ENCODE measurements around the gene GPR4. TPM values are rescaled to one million over a fixed set of nuclear protein-coding genes. Genes with fewer than 3 reads are reported as not detected.

GPR4 gene
- total RNA-seq, 4 donors from 2014 or later: 2.0 to 10.4 (median 5.9) TPM

- no peak for TF ChIP-seq CTCF (IDR thresholded peaks at IDR 0.05; ENCODE audit: low read depth)
These were observed 41.3 kb upstream of the GPR4 start for GRCh38 chr19:45643024-45643926.

- TF ChIP-seq CTCF (IDR thresholded peaks at IDR 0.05; ENCODE audit: low read depth): no peak
These were observed 39.5 kb upstream of the GPR4 start for GRCh38 chr19:45641274-45642105.

DNA sequence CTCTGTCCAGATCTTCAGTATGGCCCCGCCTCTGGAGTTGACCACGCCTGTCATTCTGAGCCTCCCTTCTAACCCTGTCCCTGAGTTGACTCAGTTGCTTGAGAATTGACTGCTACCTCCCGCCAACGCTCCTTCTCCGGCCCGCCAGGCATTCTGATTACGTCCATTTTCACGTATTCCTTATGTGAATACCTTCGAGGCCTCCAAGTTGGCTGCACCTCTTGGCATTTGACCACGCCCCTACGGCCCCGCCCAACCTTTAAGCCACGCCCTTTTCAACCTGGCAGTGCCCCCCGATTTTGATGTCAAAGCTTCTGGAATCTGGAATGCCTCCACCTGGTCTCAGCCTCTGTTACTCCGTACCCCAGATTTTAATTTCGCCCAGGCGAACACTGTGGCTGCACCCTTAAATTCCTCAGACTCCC, 38.8 kb upstream of the GPR4 start:
- TF ChIP-seq CTCF (IDR thresholded peaks at IDR 0.05; ENCODE audit: low read depth): no peak

DNA sequence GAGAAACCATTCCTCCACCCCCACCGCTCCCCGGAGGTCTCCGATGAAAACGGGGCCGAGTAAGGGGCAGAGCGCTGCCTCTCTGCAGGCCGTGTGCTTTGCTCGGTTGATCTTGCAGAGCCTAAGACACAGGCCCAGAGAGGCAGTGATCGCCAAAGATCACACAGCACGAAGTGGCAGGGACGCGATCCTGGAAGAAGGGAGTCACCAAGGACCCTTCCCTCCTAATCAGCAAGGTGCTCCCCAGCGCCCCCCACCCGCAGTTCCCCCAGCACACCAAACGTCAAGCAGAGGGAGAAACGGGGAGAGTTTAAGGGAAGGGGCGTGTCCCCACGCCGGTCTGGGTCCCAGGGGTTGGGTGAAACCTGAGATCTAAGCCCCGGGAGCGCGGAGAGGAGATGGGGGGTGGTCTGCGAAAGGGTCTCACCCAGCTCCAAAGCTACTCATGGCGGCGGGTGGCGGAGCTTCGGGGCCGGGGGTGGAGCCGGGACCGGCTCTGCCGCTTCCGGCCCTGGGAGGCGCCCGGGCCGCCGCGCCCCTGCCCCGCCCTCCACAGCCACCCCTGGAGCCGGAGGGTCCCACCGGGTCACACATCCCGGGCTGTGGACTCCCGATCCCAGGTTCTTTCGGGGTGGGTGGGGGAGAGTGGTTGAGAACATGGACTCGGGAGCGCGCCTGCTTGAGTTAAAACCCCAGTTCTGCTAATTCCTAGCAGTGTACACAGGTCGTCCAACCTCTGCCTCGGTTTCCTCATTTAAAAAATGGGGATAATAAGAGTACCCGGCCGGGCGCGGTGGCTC, 37.1 kb upstream of the GPR4 start, which contains the start of gene EML2:
Gene EML2, minus strand, starts transcription at position 468 of the 800 bp plus-strand sequence. Its CDS starts 21 bp downstream, at position 447.
- no peak for TF ChIP-seq CTCF (IDR thresholded peaks at IDR 0.05; ENCODE audit: low read depth)

DNA sequence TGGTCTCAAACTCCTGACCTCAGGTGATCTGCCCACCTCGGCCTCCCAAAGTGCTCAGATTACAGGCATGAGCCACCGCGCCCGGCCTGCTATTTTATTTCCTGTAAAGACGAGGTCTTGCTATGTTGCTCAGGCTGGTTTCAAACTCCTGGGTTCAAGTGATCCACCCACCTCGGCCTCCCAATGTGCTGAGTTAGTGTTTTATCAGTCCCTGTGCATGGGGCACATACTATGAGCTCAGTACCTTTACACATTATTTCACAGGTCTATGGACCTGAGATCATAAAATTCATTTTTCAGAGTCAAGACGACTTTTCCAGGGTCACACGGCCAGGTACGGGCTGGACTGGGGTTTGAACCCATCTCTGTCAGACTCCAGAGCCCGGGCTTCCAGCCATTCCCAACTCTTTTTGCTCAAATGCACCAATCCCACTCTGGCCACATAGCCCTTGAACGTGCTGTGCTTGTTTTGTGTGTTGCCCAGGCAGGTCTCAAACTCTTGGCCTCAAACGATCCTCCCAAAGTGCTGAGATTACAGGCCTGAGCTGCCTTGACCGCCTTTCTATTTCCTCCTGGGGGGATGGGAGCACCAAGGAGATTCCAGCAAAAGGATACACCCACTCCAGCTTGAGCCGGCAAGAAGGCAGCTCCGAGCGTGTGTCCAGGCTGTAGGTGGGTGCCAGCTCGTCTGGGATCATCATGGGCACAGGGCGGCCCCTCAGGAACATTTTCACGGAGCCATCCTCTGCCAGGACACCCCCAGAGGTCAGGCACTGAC, 36.1 kb upstream of the GPR4 start:
- no peak for TF ChIP-seq CTCF (IDR thresholded peaks at IDR 0.05; ENCODE audit: low read depth)

GRCh38 chr19:45636902-45637301, 34.9 kb upstream of the GPR4 start:
- no peak for TF ChIP-seq CTCF (IDR thresholded peaks at IDR 0.05; ENCODE audit: low read depth)
